Inflammatory macrophage (primary cell): ENCODE measurements around the gene CBFB.
"Not testable (repeated sequence)": the region's sequence is repeated elsewhere in the genome, so short reads cannot be mapped to it uniquely, and the experiment has no call there.

Source experiments
- DNase-seq, 2 donors: peaks; one replicate each; pipeline ENCODE4 v3.0.0-alpha.2; 2020 to 2022

CBFB gene

DNA sequence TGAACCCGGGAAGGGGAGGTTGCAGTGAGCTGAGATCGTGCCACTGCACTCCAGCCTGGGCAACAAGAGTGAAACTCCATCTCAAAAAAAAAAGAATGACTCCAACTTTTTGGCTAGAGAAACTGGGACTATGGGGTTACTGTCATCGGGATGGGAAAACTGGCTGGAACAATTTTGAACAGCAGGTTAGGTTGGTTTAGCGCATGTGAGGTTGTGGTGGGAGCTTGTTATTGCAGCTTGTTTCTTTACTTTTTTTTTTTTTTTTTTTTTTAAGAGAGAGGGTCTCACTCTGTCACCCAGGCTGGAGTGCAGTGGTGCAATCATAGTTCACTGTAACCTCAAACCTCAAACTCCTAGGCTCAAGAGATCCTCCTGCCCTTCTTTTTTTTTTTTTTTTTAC, 12.6 kb downstream of the CBFB start:
- not testable (repeated sequence) for DNase-seq

DNA sequence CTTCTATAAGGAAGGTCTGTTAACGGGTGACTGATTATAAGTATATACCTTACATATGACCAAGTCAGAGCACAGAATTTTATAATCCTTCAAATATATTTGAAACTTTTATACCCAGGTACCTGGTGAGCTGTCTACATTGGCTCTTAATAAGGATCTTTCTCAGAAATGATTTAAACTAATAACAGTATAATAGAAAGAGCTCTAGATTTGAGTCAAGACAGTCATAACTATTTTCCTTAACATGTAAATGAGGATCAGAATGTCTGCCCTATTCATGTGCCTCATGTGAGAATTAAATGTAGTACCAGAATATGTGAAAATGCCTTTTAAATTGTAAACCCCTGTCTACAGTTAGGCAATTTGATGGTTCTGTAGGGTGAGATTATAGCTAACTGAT, 14.5 kb downstream of the CBFB start:
- DNase-seq: no peak

DNA sequence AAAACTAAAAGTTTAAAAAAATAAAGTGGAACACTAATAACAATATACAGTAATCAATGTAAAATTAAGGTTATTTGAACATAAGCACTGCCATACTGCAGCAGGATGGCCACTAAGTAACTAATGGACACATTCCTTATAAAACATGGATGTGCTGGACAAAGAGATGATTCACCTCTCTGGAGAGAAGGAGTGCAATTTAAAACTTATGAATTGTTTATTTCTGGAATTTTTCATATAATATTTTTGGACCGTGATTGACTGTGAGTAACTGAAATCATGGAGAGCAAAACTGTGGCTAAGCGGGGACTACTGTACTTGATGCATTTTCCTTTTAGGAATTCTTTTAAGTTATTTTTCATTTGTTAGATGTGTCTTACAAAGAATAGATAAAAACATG, 21.8 kb downstream of the CBFB start:
- DNase-seq: no peak

DNA sequence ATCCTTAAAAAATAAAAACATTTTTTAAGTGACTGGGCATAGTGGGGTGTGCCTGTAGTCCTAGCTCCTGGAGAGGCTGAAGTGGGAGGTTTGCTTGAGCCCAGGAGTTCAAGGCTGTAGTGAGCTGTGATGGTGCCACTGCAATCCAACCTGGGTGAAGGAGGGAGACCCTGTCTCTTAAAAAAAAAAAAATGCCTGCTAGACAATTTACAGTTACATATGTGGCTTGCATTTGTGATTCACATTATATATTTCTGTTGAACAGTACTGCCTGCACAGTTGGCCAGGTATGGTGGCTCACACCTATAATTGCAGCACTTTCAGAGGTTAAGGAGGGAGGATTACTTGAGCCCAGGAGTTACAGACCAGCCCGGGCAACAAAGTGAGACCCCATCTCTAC, 23.4 kb downstream of the CBFB start:
- no peak for DNase-seq

DNA sequence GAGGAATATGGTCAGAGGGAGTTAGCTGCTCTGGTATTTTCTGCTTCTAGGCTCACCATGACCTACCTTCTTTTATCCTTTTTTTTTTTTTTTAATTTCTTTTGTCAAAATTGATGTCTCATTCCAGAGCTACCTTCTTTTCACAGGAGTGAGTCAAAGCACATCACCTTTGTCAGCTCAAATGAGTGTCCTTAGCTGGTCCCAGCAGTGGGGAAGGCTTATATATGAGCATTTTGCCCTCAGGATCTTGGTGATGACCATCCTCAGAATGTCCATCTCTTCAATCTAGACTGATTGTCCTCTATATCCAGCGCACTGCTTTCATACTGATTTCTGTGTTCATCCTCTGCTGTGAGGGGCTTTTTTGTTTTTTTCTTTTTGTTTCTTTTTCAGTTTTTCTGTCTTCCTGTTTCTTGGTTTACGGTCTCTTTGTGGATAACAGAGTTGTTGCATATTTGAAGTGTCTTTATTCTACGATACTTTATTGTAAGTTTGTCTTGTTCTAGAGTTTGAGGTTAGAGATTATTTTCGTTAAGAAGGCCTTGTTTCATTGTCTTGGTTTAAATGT, 24.9 kb downstream of the CBFB start:
- DNase-seq: no peak

DNA sequence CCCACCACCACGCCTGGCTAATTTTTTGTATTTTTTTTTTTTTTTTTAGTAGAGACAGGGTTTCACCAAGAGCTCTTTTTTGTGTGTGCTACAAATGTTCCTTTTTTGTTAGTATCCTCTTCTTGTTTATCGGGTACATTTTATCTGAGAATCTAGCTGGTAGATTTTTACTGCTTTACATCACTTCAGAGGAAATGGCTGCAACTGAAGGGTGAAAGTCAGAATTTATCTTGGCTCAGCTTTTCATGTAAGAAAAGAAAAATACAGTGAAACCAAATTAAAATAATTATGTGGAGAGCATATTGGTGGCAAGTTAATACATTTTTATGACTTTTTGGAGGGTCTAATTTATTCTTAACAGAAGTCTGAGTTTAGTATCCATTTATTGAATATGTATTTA, 26.0 kb downstream of the CBFB start:
- no peak for DNase-seq

GRCh38 chr16:67055712-67056487, 27.0 kb downstream of the CBFB start:
- DNase-seq: peak; percentile 53 to 79

GRCh38 chr16:67063008-67063407, 34.1 kb downstream of the CBFB start:
- no peak for DNase-seq

GRCh38 chr16:67068212-67068753, 39.3 kb downstream of the CBFB start:
- DNase-seq: no peak

DNA sequence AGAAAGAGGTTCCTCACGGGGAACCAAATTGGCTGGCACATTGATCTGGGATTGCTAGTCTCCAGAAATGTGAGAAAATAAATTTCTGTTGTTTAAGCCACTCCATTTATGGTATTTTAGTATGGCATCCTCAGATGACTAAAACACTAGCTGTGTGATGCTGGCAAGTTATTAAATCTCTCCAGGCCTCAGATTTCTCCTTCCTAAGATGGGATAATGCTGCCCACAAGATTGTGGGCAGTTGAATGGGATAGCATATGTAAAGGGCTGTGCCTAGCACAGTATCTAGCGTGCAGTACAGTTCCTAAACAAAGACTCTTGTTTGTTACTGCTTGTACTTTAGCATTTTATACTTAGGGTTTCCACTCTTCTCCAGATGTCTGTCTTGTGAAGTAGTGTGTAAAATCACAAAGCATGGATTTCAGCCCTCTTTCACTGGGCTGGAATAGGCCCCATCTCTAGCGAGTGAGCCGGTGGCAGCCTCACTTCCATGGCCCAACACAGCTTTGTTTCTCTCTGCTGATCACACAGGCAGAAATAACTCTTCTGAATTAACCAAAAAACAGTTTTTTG, 42.6 kb downstream of the CBFB start:
- no peak for DNase-seq

DNA sequence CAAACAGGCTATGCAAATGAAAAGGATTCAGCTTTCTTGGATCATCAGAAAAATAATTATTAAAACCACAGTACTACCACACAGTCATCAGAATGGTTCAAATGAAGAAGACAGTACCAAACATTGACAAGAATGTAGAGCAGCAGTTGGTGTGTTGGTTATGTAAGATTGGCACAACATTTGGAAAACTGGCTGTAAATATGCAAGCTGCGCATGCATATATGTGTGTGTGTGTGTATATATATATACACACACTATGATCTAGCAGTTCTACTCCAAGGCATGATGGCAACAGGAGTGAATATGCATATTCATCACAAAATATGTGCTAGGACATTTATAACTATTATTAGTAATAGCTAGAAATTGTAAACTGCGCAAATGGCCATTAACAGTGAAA, 46.4 kb downstream of the CBFB start:
- no peak for DNase-seq

- no peak for DNase-seq
Observed at GRCh38 chr16:67077871-67078270, 48.9 kb downstream of the CBFB start.

DNA sequence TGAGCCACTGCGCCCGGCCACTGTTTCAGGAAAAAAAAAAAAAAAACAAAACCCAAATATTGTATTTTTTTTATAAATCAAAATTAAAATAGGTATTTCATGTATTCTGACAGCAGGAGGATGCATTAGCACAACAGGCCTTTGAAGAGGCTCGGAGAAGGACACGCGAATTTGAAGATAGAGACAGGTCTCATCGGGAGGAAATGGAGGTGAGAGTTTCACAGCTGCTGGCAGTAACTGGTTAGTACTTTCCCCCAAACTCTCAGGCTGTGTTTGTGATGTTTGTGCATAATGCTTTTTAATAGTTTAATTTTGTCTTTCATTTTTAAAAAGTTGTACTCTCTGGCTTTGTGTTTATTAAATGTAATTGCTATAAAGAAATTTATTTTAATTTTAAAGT, 53.2 kb downstream of the CBFB start:
- no peak for DNase-seq

- no peak for DNase-seq
Observed at GRCh38 chr16:67082891-67083290, 53.9 kb downstream of the CBFB start.

DNA sequence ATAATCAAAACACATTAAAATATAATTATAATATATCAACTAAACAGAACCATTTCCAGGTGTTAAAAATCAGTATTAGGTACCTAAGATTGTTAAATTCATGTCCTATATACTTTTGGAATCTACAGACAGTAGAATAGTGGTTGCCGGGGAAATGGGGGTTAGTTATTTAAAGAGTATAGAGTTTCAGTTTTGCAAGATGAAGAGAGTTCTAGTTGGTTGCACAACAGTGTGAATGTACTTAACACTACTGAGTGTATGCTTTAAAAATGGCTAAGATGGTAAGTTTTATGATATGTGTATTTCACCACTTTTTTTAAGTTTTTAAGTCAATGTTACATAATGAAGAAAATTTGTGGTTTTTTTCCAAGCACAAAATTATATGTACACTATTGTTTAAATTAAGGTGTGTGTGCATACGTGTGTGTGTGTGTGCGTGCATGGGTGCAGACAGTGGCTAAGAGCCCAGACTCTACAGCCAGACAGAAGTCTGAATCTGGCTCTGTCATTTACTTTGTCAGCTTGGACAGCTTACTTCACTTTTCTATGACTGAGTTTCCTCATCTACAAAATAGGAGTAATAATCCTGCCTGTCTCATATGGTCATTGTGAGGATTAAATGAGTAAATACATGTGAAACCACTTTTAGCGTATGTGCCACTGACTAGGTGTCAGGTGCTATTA, 55.5 kb downstream of the CBFB start:
- DNase-seq: peak; percentile 19 to 22

DNA sequence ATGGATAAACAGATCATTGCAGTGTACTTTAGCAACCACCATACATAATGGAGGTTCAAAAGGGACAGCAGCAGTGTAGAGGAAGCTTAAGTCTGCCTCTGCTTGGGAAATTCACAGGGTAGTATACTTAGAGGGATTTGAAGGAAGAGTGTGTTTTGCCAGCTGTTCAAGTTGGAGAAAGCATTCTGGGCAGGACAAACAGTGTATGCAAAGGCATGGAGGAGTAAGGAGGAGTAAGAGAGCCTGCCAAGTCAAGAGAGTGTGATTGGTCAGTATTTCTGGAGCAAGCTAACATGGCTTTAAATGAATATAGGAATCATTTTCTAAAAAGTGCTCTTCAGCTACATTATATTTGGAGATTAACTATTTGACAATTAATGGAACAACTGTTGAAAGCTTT, 57.9 kb downstream of the CBFB start:
- no peak for DNase-seq

DNA sequence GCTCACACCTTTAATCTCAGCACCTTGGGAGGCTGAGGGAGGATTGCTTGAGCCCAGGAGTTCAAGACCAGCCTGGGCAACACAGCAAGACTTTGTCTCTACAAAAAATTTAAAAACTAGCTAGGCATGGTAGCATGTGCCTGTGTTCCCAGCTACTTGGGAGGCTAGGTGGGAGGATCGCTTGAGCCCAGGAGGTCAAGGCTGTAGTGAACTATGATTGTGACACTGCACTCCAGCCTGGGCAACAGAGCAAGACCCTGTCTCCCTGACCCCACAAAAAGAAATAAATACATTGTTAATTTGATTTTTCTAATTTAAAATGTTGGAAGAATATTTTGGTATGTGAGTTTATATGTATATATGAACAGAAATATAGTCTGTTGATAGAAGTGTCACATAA, 58.3 kb downstream of the CBFB start:
- DNase-seq: no peak

- no peak for DNase-seq
Observed at GRCh38 chr16:67087803-67088202, 58.9 kb downstream of the CBFB start.

DNA sequence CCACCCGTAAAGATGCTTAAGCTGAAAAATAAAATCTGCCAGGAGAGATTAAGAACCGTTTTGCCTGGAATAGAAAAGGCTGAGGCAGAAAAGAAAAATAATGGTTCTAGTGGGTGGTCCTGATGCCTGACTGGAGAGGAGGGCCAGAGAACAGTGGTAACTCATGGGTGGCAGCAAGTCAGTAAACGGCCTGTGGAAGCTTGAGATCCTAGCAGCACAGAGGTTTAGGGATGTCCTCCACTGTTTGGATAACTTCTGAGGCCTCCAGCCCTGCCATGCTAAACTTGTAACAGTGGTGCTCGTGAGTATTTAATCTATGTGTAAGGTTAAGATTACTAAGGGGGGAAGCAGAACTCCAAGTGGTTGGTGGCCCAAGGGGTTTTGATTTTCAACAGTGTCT, 59.6 kb downstream of the CBFB start:
- DNase-seq: no peak

DNA sequence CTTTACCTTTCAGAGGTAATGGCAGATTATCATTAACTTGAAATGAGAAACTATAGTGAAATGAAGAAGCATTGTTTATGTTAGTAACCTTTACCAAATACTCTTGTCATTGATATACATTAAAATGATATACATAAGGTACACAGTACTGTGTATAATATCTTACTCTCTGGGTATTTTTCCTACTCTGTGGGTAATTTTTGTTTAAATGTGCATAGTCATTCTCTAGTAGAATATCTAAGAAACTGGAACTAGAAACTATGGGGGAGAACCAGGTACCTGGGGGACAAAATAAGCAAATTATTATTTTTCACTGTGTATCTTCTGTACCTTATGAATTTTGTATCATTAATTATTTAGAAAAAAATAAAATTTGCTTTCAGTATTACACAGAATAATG, 60.2 kb downstream of the CBFB start:
- DNase-seq: no peak

DNA sequence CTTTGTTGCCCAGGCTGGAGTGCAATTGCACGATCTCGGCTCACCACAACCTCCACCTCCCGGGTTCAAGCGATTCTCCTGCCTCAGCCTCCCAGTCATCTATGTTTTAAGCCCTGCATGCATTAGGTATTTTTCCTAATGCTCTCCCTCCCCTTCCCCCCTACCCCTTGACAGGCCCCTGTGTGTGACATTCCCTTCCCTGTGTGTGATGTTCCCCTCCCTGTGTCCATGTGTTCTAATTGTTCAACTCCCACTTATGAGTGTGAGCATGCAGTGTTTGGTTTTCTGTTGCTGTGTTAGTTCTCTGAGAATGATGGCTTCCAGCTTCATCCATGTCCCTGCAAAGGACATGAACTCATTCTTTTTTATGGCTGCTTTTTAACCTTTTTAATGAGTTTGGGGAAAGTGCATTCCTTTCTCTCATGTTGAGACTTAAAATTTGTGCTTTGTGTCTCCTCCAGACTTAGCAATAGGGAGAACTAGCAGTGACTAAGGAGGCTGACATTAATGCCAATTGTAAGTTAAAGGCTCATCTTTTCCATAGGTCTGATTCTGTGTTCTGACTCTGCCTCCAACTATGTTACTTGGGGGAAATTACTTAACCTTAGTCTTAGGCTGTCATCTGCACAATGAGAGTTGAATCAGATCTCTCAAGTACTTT, 63.1 kb downstream of the CBFB start:
- no peak for DNase-seq

GRCh38 chr16:67093098-67093726, 64.3 kb downstream of the CBFB start:
- DNase-seq: no peak
